Mucosa of descending colon (tissue), 3 donors: ENCODE results near the gene CD55. TPM values are rescaled to one million over a fixed set of nuclear protein-coding genes. Genes with fewer than 3 reads are reported as not detected.

ENCODE experiments used
- ATAC-seq: fragments of 200-7000 bp; cut with Tn5 transposase; one replicate; pipeline ENCODE4 v1.9.1; 2020; ENCODE audit warnings: mild to moderate bottlenecking, moderate library complexity
- DNase-seq, 3 donors: peaks; one replicate each; pipeline ENCODE4 v3.0.0-alpha.2; 2020
- H3K36me3 ChIP-seq: fragments of 200-600 bp; one replicate; pipeline ENCODE4 v1.8.0; 2021; ENCODE audit warnings: low read depth, mild to moderate bottlenecking
- H3K4me1 ChIP-seq: fragments of 200-600 bp; one replicate; pipeline ENCODE4 v1.8.0; 2021; ENCODE audit warnings: low read depth, mild to moderate bottlenecking
- H3K4me3 ChIP-seq: fragments of 200-600 bp; one replicate; pipeline ENCODE4 v1.8.0; 2021; ENCODE audit warnings: mild to moderate bottlenecking
- H3K9me3 ChIP-seq: fragments of 200-600 bp; one replicate; pipeline ENCODE4 v1.8.0; 2021; ENCODE audit warnings: mild to moderate bottlenecking
- CTCF ChIP-seq: fragments of 200-600 bp; IDR thresholded peaks from one replicate; pipeline ENCODE4 v1.8.0; 2022; ENCODE audit warnings: antibody characterized with exemption, mild to moderate bottlenecking
- intact Hi-C, 2 donors: fragments of 100-400 bp; cut with DNase I in 1 of 2; cut with micrococcal nuclease in 1 of 2; formaldehyde crosslinking; loops; one replicate each; pipeline versions ENCODE4 v1.11.0 to v1.11.1; 2022; cut with DNase I, micrococcal nuclease
- total RNA-seq, 3 donors: library from RNA; stranded (reverse); fragmentation: NEBNext Ultra II Directional in 2 of 3; extraction: Animal tissue kit (Norgen Biotek cat#: 25700) in 2 of 3; gene quantifications; one replicate each; pipeline versions ENCODE4 v1.2.1 to v1.2.4, GENCODE V29; 2021 to 2023
- donor health status: DM: no; HTN: no; CAD: no; lungs with moderate emphysema.
- donor health status: DM: no; HTN: no; CAD: no.
- donor health status: DM: no; HTN: yes; CAD: no.

The CD55 gene
- total RNA-seq, 3 donors from 2014 or later = 40.1 to 53.0 (median 50.8) TPM

- no peak for DNase-seq
- intact Hi-C loops = no loop called here
- no peak for TF ChIP-seq CTCF
- H3K9me3 ChIP-seq = no peaks in the 10 kb centered on the region
- H3K36me3 ChIP-seq = no peaks in the 10 kb centered on the region
- H3K4me1 ChIP-seq = peaks cover 11% of the 10 kb centered on the region
- ATAC-seq = no peak
- H3K4me3 ChIP-seq = no peak overlapping the region
Observed at GRCh38 chr1:207323425-207324225, 2.1 kb downstream of the CD55 start.

- no peak for TF ChIP-seq CTCF
- no peaks in the 10 kb centered on the region for H3K36me3 ChIP-seq
- H3K4me1 ChIP-seq = peaks cover 7% of the 10 kb centered on the region
- ATAC-seq = no peak
- no peaks in the 10 kb centered on the region for H3K9me3 ChIP-seq
- H3K4me3 ChIP-seq = no peak overlapping the region
- no peak for DNase-seq
- intact Hi-C loops = no loop called here
Observed at GRCh38 chr1:207328004-207328403, 6.5 kb downstream of the CD55 start.

GRCh38 chr1:207328908-207329440, 7.5 kb downstream of the CD55 start:
- TF ChIP-seq CTCF = no peak
- DNase-seq (no peak), ATAC-seq (no peak)
- no peaks in the 10 kb centered on the region for H3K36me3 ChIP-seq
- intact Hi-C loops = no loop called here
- H3K4me1 ChIP-seq = no peaks in the 10 kb centered on the region
- peaks cover 6% of the 10 kb centered on the region for H3K9me3 ChIP-seq
- no peak overlapping the region for H3K4me3 ChIP-seq

- Histone ChIP-seq H3K4me1 (no peaks in the 10 kb centered on the region), H3K9me3 (peaks cover 6% of the 10 kb centered on the region), H3K36me3 (no peaks in the 10 kb centered on the region), H3K4me3 (no peak overlapping the region)
- DNase-seq (no peak), ATAC-seq (no peak)
- TF ChIP-seq CTCF = no peak
- intact Hi-C loops = no loop called here
Observed at GRCh38 chr1:207329469-207329868, 8.0 kb downstream of the CD55 start.

GRCh38 chr1:207330011-207330710, 8.7 kb downstream of the CD55 start:
- H3K4me1 ChIP-seq = no peaks in the 10 kb centered on the region
- no peak overlapping the region for H3K4me3 ChIP-seq
- ATAC-seq (no peak), DNase-seq (no peak)
- intact Hi-C loops = no loop called here
- no peaks in the 10 kb centered on the region for H3K36me3 ChIP-seq
- H3K9me3 ChIP-seq = peaks cover 6% of the 10 kb centered on the region
- TF ChIP-seq CTCF = no peak
